Stimulated activated CD8-positive, alpha-beta memory T cell treated with anti-CD3 and anti-CD28 coated beads, Interleukin-15, amount 100 ng/mL, for 1 hour (primary cell): ENCODE measurements around the gene KHDC4.
"Not testable (repeated sequence)": the region's sequence is repeated elsewhere in the genome, so short reads cannot be mapped to it uniquely, and the experiment has no call there.

Experiments used
- DNase-seq: peaks from one replicate; pipeline ENCODE4 v3.0.0-alpha.2; 2020; ENCODE audit warnings: low read depth

KHDC4 gene

DNA sequence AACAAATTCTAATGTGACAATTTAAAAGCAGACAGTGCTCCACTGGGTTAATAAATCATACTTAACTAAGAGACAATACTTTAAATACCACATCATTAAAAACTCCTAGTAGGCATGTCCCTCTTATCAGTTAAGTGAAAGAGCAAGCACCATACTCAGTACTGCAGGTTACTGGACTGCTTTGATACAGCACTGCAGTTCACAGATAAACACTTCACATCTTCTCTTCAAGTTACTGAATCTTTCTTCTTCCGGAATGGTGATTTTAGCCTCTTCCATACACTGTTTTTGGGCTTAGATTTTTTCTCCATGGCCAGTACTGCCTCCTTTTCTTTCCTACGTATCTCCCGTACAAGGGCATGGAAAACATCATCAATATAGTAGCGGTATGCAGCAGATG, 34.1 kb downstream of the KHDC4 start:
- no peak for DNase-seq

DNA sequence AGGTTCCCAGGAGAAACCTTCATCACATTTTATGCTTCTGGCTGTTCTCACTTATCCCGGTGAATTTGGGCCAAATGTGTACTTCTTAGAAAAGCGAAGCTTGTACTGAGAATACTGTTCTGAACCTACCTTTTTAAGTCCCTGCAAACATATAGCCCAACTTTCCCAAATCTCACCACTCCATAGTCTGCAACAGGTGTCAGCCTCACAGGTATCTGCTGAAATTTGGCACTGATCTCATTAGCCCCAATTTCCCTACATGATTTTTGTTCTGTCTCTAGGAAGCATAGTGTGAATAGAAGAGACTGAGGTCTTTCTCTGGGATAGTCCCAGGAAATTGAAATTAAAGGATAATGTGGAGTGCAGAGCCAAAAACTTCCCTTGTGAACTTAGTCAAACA, 34.5 kb downstream of the KHDC4 start:
- no peak for DNase-seq

DNA sequence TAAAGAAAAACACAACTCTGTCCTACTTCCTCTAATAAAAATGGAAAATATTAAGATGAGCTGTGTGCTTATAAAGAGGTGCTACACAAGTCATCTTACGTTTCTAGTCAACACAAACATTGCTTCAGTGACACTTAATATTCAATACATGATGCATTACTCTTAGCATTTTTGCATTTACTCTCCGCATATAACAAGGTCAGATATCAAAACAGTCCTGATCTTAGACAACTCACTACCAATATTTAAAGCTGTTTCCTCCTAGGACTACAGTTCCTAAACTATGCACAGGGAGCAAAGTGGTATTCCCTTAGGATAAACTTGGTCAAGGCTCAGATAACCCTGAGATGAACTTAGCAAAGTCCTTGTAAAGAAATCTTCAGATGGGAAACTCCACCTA, 35.3 kb downstream of the KHDC4 start:
- no peak for DNase-seq

DNA sequence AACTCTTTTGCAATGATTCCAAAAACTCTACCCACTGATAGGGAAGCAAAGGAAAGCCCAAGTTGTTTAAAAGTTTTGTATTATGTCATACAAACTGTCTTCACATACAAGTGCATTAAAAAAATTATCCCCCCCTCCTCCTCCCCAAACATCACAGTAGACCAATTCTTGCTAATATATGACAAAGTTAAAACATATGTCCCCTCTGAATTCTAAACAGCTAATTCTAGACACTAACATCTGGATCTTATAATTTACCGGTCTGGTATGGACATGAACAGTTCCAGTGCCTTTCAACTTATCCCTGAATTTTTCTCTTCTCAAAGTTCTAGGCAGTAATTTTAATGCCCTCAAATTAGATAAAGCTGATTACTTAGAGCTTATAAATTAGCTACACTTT, 36.5 kb downstream of the KHDC4 start:
- DNase-seq: no peak

DNA sequence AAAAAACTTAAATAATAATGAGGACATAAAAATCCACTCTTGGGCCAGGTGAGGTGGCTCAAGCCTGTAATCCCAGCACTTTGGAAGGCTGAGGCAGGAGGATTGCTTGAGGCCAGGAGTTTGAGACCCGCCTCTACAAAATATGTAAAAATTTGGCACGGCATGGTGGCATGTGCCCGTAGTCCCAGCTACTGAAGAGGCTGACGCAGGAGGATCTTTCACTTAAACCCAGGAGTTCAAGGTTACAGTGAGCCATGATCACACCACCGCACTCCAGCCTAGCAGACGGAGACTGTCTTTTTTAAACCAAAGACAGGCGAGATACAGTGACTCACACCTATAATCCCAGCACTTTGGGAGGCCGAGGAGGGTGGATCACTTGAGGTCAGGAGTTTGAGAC, 37.7 kb downstream of the KHDC4 start:
- DNase-seq: not testable (repeated sequence)

DNA sequence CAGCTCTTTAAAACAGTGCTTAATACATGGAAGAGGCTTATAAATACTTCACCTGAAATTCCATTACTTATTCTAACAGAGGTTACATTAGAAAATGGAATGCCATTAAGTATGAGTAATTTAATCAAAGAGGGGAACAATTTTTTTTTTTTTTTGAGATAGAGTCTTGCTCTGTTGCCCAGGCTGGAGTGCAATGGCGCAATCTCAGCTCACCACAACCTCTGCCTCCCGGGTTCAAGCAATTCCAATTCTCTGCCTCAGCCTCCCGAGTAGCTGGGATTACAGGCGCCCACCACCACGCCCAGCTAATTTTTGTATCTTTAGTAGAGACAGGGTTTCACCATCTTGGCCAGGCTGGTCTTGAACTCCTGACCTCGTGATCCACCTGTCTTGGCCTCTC, 38.6 kb downstream of the KHDC4 start:
- DNase-seq: not testable (repeated sequence)

DNA sequence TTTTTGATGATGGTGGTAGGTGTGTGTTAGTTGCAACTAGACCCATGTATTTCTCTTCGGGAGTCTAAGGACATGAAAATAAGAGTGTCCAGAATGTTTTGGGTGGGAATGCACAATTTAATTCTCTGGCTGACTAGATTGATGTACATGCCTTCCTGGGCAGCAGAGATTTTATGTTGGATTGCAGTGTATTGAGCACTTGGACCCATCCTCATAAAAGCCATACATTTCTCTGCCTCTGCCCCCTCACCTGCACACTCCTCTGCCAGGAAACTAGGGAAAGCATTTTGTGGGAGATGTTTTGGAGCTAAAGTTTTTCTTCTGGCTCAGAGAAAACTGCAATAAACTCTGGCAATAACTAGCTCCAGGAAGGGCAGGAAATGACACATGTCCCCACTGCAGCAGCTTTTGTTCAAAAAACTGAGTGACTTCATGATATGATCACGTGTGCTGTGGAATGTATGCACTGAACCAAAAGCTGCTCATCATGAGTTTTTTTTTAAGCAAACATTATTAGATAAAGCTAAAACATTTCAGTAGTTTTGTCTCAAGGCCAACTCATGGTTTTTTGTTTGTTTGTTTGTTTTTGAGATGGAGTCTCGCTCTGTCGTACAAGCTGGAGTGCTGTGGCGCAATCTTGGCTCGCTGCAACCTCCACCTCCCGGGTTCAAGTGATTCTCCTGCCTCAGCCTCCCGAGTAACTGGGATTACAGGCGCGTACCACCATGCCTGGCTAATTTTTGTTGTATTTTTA, 40.6 kb downstream of the KHDC4 start:
- no peak for DNase-seq

DNA sequence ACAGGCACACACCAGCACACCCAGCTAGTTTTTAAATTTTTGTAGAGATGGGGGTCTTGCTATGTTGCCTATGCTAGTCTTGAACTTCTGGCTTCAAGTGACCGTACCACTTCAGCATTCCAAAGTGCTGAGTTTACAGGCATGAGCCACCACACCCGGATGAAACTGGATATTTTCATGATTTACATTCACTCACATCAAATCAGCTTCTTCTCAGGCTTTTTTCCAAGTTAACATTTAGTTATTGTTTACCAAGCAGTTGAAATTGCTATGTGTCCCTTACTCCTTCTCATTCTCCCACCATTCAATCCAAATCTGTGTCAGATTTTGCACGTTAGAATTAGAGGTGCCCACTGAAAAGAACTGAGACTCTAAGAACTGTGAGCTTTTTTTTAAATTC, 41.4 kb downstream of the KHDC4 start:
- no peak for DNase-seq

DNA sequence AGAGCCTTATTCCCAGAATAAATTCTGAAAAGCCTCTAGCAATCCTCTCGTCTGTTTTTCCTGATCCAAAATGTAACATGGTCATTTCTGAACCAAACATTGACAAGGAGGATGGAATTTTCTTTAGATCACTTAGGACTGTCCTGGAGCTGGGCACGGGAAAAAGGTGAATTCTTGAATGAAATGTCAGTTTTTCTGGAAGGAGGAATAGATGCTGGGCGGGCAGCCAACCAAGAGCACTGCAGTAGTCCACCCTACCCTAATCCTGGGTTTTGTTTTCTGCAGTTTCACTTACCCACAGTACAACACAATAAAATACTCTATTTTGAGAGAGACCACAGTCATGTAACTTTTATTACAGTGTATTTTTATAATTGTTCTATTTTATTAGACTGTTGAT, 44.0 kb downstream of the KHDC4 start:
- DNase-seq: no peak

DNA sequence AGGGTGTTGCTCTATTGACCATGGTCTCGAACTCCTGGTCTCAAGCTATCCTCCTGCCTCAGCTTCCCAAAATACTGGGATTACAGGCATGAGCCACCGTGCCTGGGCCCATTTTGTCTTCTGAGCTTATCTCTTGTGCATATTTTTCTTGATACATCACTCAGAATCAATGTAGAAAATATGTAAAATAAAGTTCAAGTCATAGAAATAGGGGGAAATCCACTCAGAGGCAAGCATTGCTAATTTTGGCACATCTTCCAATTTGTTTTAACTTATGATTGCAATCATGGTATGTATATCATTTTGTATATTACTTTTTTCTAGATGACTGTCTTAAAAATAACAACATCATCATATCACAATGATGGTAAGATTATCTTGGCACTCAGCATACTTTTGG, 44.6 kb downstream of the KHDC4 start:
- no peak for DNase-seq

DNA sequence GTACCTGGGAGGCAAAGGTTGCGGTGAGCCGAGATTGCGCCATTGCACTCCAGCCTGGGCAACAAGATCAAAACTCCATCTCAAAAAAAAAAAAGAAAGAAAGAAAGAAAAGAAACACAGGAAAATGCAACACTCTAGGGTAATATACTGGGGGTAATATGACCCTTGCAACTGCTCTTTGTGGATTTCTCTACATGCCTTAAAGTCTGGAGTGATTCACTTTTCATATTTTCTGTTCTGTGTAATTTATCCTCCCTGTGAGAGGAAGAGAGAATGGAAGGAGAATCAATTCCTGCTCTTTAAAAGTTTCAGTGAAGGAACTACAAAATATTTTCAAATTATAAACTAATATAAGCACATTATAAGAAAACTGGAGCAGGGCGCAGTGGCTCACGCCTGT, 45.7 kb downstream of the KHDC4 start:
- DNase-seq: no peak

DNA sequence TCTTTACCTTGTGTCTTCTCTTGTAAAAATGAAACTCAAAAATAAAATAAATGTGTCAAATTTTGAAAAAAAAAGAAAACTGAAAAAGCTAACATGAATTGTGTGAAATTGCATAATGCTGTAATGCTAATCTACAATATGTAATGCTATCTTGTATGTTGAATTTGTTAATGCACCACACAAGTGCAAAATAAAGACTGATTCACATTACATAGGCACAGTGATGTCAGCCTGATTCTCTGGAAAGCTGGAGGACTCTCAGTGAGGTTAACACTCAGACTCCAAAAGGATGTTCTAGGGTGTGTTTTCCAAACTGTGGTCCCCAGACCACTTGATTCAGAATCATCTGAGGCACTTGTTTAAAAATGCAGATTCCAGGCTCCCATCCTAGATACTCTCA, 49.2 kb downstream of the KHDC4 start:
- no peak for DNase-seq

DNA sequence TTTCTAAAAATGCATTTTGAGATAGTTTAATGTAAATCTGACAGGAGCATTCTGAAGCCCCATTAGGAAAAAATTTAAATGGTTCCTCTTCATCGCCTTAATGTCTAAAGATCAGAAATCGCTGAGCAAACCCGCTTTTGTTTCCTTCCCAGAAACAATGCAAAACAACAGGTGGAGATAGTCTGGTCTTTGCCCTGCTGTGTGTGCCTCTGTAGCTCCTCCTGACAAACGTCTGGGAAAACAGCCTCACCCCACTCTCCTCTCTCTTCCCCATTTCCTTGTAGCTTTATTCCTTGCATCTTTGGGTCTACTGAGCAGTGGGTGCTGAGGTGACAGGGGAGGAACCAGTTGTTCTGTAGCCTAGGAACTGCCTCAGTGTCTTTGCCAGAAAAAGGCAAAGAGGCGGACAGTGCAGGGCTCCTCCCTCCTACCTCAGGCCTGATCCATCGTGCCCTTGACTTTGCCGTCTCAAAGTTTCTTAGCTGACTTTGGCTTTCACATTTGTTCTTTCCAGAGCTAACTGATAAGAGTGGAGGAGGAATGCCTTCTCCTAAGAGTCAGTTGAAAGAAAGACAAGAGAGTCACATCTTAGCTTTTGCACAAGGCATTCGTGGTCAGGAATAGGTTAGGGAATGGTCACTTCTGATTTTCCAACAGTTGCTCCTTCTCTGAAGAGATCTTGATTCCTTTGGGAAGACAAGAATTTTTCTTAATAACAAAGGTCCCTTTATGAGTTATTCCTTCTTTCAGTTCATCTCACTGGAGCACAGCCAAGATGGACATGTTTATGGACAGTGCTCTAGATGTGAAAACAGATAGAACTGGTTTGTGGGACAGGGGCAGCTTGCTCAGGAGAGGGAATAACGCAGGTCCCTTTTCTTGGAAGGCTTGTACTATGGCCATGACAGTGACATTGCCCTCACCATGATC, 49.9 kb downstream of the KHDC4 start:
- no peak for DNase-seq

DNA sequence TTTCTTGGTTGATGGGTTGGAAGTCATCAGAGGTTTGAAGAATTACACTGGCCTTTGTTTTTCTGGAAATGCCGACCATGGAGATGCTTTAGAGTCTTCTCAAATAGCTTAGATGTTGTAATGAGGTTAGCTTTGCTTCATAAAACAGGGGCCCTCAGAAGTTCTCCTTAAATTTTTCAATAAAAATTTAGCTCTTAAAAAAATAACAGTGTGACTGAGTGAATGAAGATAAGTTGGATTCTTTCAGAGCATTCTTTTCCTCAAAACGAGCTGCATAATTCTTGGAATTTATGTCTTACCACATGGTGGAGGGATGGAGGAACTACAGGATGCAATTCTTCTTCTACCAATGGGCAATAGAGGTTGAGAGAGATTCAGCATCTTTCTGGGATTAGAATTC, 51.4 kb downstream of the KHDC4 start:
- DNase-seq: no peak

DNA sequence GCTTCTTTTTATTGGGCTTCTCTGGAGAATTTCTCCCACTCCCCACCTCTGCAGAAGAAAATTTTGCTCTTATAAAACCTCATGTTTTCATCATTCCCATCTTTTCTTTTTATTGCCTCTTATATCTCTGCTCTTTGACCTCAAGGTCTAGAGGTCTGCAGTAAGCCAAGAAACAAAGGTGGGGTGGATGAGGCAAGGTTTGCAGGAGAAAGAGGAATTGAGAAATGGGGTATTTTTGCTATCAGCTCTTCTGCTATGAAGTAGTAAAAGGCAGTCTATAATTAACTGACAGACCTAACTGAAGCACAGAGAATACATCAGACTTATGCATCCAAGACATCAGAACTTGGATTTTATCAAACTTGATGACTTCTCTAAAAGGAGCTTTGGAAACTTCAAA, 52.0 kb downstream of the KHDC4 start:
- DNase-seq: no peak

DNA sequence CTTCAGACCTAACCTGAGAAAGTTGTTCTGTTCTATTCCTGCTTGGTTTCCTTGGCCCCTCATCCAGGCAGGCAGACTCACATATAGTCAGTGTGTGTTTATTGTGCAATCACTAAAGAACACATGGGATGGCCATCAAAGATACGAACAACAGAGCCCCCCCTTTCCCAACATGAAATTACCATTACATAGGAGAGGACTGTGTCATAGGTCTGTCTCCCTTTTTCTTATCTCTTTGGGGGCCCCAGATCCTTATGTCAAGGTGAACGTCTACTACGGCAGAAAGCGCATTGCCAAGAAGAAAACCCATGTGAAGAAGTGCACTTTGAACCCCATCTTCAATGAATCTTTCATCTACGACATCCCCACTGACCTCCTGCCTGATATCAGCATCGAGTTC, 53.3 kb downstream of the KHDC4 start:
- no peak for DNase-seq

DNA sequence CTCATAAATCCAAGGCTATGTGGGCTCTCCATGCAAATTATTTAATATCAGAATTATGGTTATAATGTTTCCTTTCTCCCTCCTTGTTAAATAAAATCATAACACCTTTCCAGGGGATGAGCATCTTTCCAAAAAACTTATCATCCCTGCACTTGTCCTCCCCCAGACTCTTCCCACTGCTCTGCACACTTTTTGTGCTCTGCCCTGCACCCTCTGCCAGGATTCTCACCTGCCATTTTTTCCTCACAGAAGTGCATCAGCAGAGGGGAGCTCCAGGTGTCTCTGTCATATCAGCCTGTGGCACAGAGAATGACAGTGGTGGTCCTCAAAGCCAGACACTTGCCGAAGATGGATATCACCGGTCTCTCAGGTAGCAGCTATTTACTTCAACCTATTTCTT, 54.0 kb downstream of the KHDC4 start:
- DNase-seq: no peak

DNA sequence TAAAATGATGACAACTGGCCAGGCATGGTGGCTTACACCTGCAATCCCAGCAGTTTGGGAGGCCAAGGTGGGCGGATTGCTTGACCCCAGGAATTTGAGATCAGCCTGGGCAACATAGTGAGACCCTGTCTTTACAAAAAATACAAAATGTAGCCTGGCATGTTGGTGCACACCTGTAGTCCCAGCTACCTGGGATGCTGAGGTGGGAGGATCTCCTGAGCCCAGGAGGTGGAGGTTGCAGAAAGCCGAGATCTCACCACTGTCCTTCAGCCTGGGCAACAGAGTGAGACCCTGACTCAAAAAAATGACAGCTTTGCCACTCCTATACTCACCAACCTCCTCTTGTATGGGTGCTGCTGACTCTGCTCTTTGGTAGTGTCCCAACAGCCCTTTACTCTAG, 56.3 kb downstream of the KHDC4 start:
- DNase-seq: no peak

DNA sequence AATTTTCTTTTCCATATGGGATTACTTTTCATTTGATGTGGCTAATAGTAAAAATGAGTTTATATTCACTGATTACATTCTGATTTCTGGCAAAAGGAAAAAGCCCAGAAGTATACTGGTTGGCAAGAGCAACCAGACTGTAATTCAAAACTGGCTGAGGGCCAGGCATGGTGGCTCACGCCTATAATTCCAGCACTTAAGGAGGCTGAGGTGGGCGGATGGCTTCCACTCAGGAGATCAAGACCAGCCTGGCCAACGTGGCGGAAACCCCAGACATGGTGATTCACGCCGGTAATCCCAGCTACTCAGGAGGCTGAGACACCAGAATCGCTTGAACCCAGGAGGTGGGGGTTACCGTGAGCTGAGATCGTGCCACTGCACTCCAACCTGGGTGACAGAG, 60.4 kb downstream of the KHDC4 start:
- DNase-seq: no peak

DNA sequence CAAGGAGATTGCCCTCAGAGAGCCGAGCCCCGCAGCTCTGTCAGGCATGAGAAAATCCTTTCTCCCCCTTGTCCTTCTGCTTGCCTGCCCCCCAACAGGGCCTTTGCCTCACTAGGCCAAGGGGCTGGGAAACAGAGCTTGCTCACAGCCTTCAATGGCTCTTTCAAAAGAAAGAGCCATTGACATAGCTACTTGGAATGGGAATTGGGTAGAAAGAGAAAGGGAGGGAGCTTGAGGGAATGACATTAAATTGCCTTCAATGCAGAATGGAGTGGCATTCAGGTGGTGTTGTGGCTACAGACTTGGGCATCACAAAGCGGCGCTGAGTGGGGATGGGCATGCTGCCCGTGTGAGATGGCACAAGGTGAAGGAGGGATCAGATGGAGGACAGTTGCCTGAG, 61.7 kb downstream of the KHDC4 start:
- DNase-seq: no peak

DNA sequence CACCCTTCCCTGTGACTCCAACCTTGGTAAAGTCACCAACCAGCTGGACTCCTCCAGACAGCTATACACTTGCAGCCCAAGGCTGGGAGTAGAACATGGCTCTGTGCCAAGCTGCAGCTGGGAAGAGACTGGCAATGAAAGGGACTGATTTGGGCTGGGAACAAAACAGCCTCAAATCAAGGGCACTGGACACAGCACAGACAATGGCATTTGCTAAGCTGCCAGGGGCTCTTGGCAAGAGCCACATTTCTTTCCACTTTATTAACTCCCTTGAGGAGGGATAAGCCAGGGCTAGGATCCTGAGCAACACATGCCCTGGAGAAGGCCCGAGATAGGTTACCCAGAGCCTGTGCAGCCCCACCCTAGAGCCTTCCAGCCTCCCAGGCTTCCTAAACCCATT, 62.8 kb downstream of the KHDC4 start:
- DNase-seq: no peak

DNA sequence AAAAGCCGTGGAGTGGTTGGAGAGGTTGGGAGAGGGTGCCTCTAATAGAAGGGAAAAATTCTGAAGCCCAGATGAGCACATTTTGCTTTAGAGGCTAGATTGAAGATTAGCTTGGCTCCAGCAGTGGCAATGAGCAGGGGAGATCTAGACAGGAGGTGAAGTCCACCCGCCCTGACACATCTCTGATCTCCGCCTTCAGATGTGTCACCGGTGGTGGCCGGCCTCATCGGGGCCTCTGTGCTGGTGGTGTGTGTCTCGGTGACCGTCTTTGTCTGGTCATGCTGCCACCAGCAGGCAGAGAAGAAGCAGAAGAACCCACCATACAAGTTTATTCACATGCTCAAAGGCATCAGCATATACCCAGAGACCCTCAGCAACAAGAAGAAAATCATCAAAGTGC, 66.4 kb downstream of the KHDC4 start:
- no peak for DNase-seq

DNA sequence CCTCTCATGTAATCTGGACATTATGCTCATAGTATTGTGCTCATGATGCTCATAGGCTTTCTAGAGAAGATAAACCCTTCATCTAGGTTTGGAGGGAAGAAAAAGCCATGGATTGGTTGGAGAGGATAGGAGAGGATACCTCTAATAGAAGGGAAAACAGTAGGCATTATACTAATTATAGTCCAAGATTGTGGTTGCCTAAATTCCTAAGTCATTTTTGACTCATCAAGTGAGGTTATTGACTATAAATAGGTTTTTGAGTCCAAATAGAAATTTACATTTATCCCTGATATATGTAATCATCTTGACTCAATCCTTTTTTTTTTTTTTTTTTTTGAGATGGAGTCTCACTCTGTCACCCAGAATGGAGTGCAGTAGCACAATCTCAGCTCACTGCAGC, 69.8 kb downstream of the KHDC4 start:
- DNase-seq: no peak
